OCI-LY3 (cell line): Measurements from ENCODE around the gene SNX21.
"Not testable (repeated sequence)": the region's sequence is repeated elsewhere in the genome, so short reads cannot be mapped to it uniquely, and the experiment has no call there.

Experiments used
- H2AFZ ChIP-seq: fragments of 200-600, 300-600 bp; shearing (Covaris generic); 2 replicates; pipeline ENCODE4 v1.6.0; 2014; ENCODE audit warnings: antibody characterized with exemption, low read depth, low read length
- H3K27ac ChIP-seq: fragments of 200-600, 300-600 bp; sonication (generic); 2 replicates; pipeline ENCODE4 v1.5.1; 2014; ENCODE audit warnings: mild to moderate bottlenecking, low read length, moderate library complexity, mixed read lengths
- H3K27me3 ChIP-seq: fragments of 200-600, 300-600 bp; sonication (generic); 2 replicates; pipeline ENCODE4 v1.6.1; 2014; ENCODE audit warnings: low read depth, low read length, mixed read lengths
- H3K36me3 ChIP-seq: fragments of 200-600, 300-600 bp; sonication (generic); replicated peaks from 2 replicates; pipeline ENCODE3; 2014; ENCODE audit warnings: low read depth, low read length, mixed read lengths
- H3K4me1 ChIP-seq: fragments of 300-600, 200-600 bp; sonication (generic); 2 replicates; pipeline ENCODE4 v1.6.1; 2014; ENCODE audit warnings: low read length, mixed read lengths
- H3K4me2 ChIP-seq: fragments of 200-600, 300-600 bp; sonication (generic); 2 replicates; pipeline ENCODE4 v1.6.1; 2014; ENCODE audit warnings: low read length, mixed read lengths
- H3K4me3 ChIP-seq: fragments of 300-600, 200-600 bp; sonication (generic); 2 replicates; pipeline ENCODE4 v1.5.1; 2014; ENCODE audit warnings: antibody characterized with exemption, mild to moderate bottlenecking, low read length, moderate library complexity
- H3K79me2 ChIP-seq: fragments of 300-600, 200-600 bp; shearing (Covaris generic); 2 replicates; pipeline ENCODE4 v1.6.1; 2014; ENCODE audit warnings: mild to moderate bottlenecking, low read length, mixed read lengths
- H3K9ac ChIP-seq: fragments of 300-600, 200-600 bp; shearing (Covaris generic); 2 replicates; pipeline ENCODE4 v1.6.0; 2014; ENCODE audit warnings: mild to moderate bottlenecking, low read length, moderate library complexity
- H3K9me3 ChIP-seq: fragments of 200-600, 300-600 bp; shearing (Covaris generic); 2 replicates; pipeline ENCODE4 v1.6.1; 2014; ENCODE audit warnings: low read length, mixed read lengths; ENCODE audit not compliant: insufficient read depth
- H4K20me1 ChIP-seq: fragments of 200-600, 300-600 bp; sonication (generic); 2 replicates; pipeline ENCODE4 v1.6.1; 2016; ENCODE audit warnings: low read length, mixed read lengths; ENCODE audit not compliant: insufficient read depth
- CTCF ChIP-seq: fragments of 200-600, 300-600 bp; sonication (generic); IDR thresholded peaks from 2 replicates; pipeline ENCODE4 v1.5.1; 2014; ENCODE audit warnings: antibody characterized with exemption, low read length, low read depth
- EZH2phosphoT487 ChIP-seq: fragments of 200-600 bp; shearing (Covaris generic); IDR thresholded peaks from 2 replicates; pipeline ENCODE4 v1.6.1; 2018; ENCODE audit warnings: antibody characterized with exemption, mixed run types, low read depth

Gene SNX21

GRCh38 chr20:45826381-45827019 is 7.1 kb upstream of the SNX21 start:
- TF ChIP-seq EZH2phosphoT487 (no peak), CTCF (no peak)
- Histone ChIP-seq H3K27ac (no peak overlapping the region), H3K4me2 (no peak overlapping the region), H3K79me2 (no peaks in the 10 kb centered on the region), H3K4me1 (no peaks in the 10 kb centered on the region), H3K4me3 (no peak overlapping the region), H2AFZ (no peak overlapping the region), H4K20me1 (no peaks in the 10 kb centered on the region), H3K27me3 (peaks cover 13% of the 10 kb centered on the region), H3K9me3 (no peaks in the 10 kb centered on the region), H3K36me3 (no peaks in the 10 kb centered on the region), H3K9ac (no peak overlapping the region)

GRCh38 chr20:45827030-45827652 is 6.5 kb upstream of the SNX21 start, which contains the start of gene TNNC2:
Gene TNNC2 (minus strand): TSS chr20:45827312. CDS start chr20:45827248, 64 bp downstream.
- no peak within 1 kb of the TSS for H2AFZ ChIP-seq
- H3K4me1 ChIP-seq: no peaks in the 10 kb centered on the region
- H3K9ac ChIP-seq: no peak within 1 kb of the TSS
- H3K27me3 ChIP-seq: peaks cover 13% of the 10 kb centered on the region
- H3K9me3 ChIP-seq: no peaks in the 10 kb centered on the region
- no peak for TF ChIP-seq CTCF
- TF ChIP-seq EZH2phosphoT487: no peak
- no peak within 1 kb of the TSS for H3K27ac ChIP-seq
- H3K79me2 ChIP-seq: no peaks in the 10 kb centered on the region
- no peak within 1 kb of the TSS for H3K4me2 ChIP-seq
- no peaks in the 10 kb centered on the region for H3K36me3 ChIP-seq
- no peak within 1 kb of the TSS for H3K4me3 ChIP-seq
- no peaks in the 10 kb centered on the region for H4K20me1 ChIP-seq

GRCh38 chr20:45827712-45828111 is 5.9 kb upstream of the SNX21 start:
- Histone ChIP-seq H3K27me3 (peaks cover 19% of the 10 kb centered on the region), H2AFZ (no peak overlapping the region), H3K9ac (no peak overlapping the region), H3K36me3 (no peaks in the 10 kb centered on the region), H3K79me2 (no peaks in the 10 kb centered on the region), H3K4me3 (no peak overlapping the region), H3K4me2 (no peak overlapping the region), H3K4me1 (no peaks in the 10 kb centered on the region), H3K9me3 (no peaks in the 10 kb centered on the region), H4K20me1 (no peaks in the 10 kb centered on the region), H3K27ac (no peak overlapping the region)
- no peak for TF ChIP-seq EZH2phosphoT487
- TF ChIP-seq CTCF: no peak

GRCh38 chr20:45828589-45828988 is 5.0 kb upstream of the SNX21 start:
- H3K4me3 ChIP-seq: no peak overlapping the region
- H3K27ac ChIP-seq: no peak overlapping the region
- H3K36me3 ChIP-seq: no peaks in the 10 kb centered on the region
- H3K27me3 ChIP-seq: peaks cover 14% of the 10 kb centered on the region
- TF ChIP-seq CTCF (no peak), EZH2phosphoT487 (no peak)
- no peak overlapping the region for H3K9ac ChIP-seq
- no peak overlapping the region for H2AFZ ChIP-seq
- H3K4me2 ChIP-seq: no peak overlapping the region
- peaks cover 4% of the 10 kb centered on the region; the same call in 1 of the 2 replicates for H3K4me1 ChIP-seq
- no peaks in the 10 kb centered on the region for H4K20me1 ChIP-seq
- no peaks in the 10 kb centered on the region for H3K9me3 ChIP-seq
- H3K79me2 ChIP-seq: no peaks in the 10 kb centered on the region

- H3K27me3 ChIP-seq: peaks cover 14% of the 10 kb centered on the region
- H3K4me1 ChIP-seq, H3K4me3 ChIP-seq, H3K9ac ChIP-seq, H3K79me2 ChIP-seq, H3K4me2 ChIP-seq, H2AFZ ChIP-seq, H3K27ac ChIP-seq, H3K36me3 ChIP-seq, H4K20me1 ChIP-seq, H3K9me3 ChIP-seq: not testable (repeated sequence)
Measured at GRCh38 chr20:45829673-45830106, 3.9 kb upstream of the SNX21 start.
